AG04450 (cell line): ENCODE data around the gene S100Z. TPM values are rescaled to one million over a fixed set of nuclear protein-coding genes. Genes with fewer than 3 reads are reported as not detected.

ENCODE experiments used
- CTCF ChIA-PET: fragments of 300-600, 350-600 bp; formaldehyde crosslinking; extraction: SDS; loops from one replicate; lab custom pipeline; 2022; ENCODE audit warnings: antibody characterized with exemption, inconsistent platforms; lab: Charles Lee
- POLR2A ChIA-PET: fragments of 350-600 bp; formaldehyde crosslinking; extraction: SDS; loops from one replicate; lab custom pipeline; 2021; ENCODE audit warnings: antibody characterized with exemption, inconsistent platforms; lab: Yijun Ruan, JAX
- DNase-seq: peaks from one replicate; pipeline ENCODE4 v3.0.0-alpha.2; 2011; ENCODE audit warnings: low read depth, low spot score
- H3K27ac ChIP-seq: one replicate; pipeline ENCODE4 v1.5.1; 2012; ENCODE audit warnings: low read depth, low read length, control low read depth
- H3K27me3 ChIP-seq: one replicate; pipeline ENCODE4 v1.6.0; 2012; ENCODE audit warnings: low read length; ENCODE audit not compliant: control insufficient read depth, insufficient read depth
- H3K4me3 ChIP-seq: 2 replicates; pipeline ENCODE4 v1.5.1; 2011; ENCODE audit warnings: mild to moderate bottlenecking, low read depth, low read length, control low read depth
- H3K9me3 ChIP-seq: 2 replicates; pipeline ENCODE4 v1.5.1; 2012; ENCODE audit warnings: low read length; ENCODE audit not compliant: control insufficient read depth, insufficient read depth
- CTCF ChIP-seq: IDR thresholded peaks from 2 replicates; pipeline ENCODE4 v1.5.1; 2011; ENCODE audit warnings: low read depth, low read length, control low read depth, inconsistent platforms
- polyA plus RNA-seq: library from polyadenylated mRNA; depleted of rRNA; stranded (reverse); fragments of >200 nt; gene quantifications from 2 replicates; pipeline ENCODE4 v1.2.3, GENCODE V29; 2011

S100Z gene
- polyA plus RNA-seq, 1 experiment = not detected

DNA sequence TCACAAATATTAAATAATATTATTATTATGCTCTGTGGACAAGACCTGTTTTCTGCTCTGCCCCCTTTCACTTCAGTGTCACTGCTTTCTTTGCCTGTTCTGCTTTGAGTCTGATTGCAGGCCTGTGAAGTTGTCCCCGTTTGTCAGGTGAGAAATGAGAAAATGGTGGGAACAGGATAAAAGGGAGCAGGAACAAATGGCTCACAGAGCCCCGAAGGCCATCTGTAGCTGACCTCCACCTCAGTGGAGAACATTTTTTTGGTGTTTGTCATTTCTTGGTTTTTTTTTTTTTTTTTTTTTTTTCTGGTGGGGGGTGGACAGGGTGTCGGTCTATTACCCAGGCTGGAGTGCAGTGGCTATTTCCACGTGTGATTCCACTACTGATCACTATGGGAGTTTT, 13.2 kb upstream of the S100Z start:
- Histone ChIP-seq H3K4me3 (no peak overlapping the region), H3K9me3 (no peaks in the 10 kb centered on the region), H3K27me3 (no peaks in the 10 kb centered on the region), H3K27ac (no peak overlapping the region)
- ChIA-PET POLR2A (interaction anchor here (0.6 to 0.7 kb wide), 2 partner anchors 62 to 164 kb away, joined by 3 to 6 read pairs; no protein-coding TSS in a partner anchor), CTCF (no interaction called here)
- no peak for DNase-seq
- no peak for TF ChIP-seq CTCF

GRCh38 chr5:76838481-76839261, 11.1 kb upstream of the S100Z start:
- CTCF ChIA-PET = no interaction called here

GRCh38 chr5:76841361-76841760, 8.5 kb upstream of the S100Z start:
- no peak overlapping the region for H3K4me3 ChIP-seq
- ChIA-PET CTCF (interaction anchor here (0.6 to 1.9 kb wide), 2 partner anchors 67 to 240 kb away, joined by 3 to 10 read pairs; no protein-coding TSS in a partner anchor), POLR2A (no interaction called here)
- DNase-seq = no peak
- no peak for TF ChIP-seq CTCF
- H3K27ac ChIP-seq = no peak overlapping the region
- H3K27me3 ChIP-seq = no peaks in the 10 kb centered on the region
- H3K9me3 ChIP-seq = no peaks in the 10 kb centered on the region

More at GRCh38 chr5:76838481-76839261, 11.1 kb upstream of the S100Z start:
- no peak for TF ChIP-seq CTCF
- no peak for DNase-seq
- no peak overlapping the region for H3K4me3 ChIP-seq
- POLR2A ChIA-PET = no interaction called here
- H3K27me3 ChIP-seq = no peaks in the 10 kb centered on the region
- H3K27ac ChIP-seq = peak overlapping the region; percentile 33
- H3K9me3 ChIP-seq = no peaks in the 10 kb centered on the region

DNA sequence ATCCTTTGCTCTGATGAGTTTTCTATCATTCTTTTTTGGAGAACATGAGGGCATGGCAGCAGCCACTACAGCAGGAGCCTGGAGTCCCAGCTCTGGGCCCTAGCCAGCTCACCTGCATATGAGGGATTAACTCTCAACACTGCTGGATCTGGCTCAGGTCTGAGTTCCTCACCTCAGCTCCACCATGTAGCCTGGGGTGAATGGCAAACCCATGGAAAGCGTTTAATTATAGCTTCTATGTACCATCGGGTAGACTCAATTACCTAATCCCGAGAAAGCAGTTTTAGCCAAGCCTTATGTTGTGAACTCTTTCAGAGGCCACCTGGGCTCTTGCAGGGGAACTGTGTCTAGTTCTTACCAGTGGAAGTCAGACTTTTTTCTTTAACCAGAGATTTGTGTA, 3.9 kb upstream of the S100Z start:
- no peaks in the 10 kb centered on the region for H3K9me3 ChIP-seq
- no peak for DNase-seq
- ChIA-PET CTCF (no interaction called here), POLR2A (no interaction called here)
- no peaks in the 10 kb centered on the region for H3K27me3 ChIP-seq
- no peak overlapping the region for H3K4me3 ChIP-seq
- H3K27ac ChIP-seq = no peak overlapping the region
- TF ChIP-seq CTCF = no peak

DNA sequence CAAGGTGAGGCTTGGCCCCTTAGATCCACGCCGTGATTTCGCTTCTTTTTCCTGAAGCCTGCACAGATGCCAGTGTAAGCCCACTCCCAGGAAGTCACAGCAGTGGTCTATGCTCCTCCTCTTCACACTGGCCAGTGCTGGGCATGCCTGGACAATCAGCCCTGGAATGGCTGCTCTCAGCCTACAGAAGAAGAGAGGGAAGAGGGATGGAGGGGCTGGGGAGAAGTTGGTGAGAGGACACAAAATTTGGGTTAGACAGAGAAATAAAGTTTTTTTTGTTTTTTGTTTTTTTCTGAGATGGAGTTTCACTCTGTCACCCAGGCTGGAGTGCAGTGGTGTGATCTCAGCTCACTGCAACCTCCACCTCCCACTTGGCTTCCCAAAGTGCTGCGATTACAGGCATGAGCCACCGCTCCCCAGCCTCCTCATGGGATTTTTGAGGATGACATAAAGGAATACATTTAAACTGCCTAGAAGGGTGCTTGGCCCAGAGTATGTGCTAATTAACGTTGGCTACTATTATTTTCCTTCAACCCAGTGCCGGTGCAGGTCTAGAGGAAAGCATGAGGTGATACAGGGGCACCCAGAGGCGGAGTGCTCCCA, 830 bp downstream of the S100Z start:
- DNase-seq = no peak
- CTCF ChIA-PET = no interaction called here
- no peak overlapping the region for H3K27ac ChIP-seq
- no peak for TF ChIP-seq CTCF
- POLR2A ChIA-PET = no interaction called here
- no peaks in the 10 kb centered on the region for H3K27me3 ChIP-seq
- H3K9me3 ChIP-seq = no peaks in the 10 kb centered on the region; the same call in 1 of the 2 replicates
- no peak overlapping the region for H3K4me3 ChIP-seq
